ENCODE data around the gene MSL3.
A peak's percentile ranks its signal among the peaks of the same experiment; 100 is the strongest.

The MSL3 gene, protein sequence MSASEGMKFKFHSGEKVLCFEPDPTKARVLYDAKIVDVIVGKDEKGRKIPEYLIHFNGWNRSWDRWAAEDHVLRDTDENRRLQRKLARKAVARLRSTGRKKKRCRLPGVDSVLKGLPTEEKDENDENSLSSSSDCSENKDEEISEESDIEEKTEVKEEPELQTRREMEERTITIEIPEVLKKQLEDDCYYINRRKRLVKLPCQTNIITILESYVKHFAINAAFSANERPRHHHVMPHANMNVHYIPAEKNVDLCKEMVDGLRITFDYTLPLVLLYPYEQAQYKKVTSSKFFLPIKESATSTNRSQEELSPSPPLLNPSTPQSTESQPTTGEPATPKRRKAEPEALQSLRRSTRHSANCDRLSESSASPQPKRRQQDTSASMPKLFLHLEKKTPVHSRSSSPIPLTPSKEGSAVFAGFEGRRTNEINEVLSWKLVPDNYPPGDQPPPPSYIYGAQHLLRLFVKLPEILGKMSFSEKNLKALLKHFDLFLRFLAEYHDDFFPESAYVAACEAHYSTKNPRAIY

DNA sequence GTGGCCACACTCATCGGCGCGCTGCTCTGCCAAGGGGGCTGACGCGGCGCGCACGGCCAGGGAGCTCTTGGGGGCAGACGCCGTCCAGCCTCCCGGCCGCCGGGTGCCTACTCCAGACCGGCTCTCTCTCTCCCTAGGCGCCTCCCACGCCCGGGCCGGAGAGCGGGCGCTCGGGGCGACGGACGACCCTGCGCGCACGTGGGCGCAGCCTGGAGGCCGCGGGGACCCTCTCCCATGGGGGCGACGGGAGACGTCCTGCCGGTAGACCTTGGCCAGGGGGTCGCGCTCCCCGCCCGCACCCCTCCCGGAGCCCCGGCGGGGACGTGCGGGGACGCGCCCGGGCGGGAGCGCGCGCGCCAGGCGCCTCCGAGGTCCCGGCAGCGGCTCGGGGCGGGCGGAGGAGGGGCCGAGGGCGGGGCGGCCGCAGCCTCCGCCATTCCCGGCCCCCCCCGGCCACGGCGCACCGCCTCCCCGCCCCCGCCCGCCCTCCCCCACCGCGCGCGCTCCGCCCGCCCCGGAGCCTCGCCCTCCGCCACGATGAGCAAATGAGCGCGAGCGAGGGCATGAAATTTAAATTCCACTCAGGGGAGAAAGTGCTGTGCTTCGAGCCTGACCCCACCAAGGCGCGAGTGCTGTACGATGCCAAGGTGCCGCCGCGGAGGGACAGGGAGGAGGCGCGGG lies at the start of gene MSL3:
Gene MSL3 (plus strand): TSS at position 519 of the 681 bp plus-strand sequence. CDS start 27 bp downstream, at position 546.
- DNase-seq, result peak; percentile 75

DNA sequence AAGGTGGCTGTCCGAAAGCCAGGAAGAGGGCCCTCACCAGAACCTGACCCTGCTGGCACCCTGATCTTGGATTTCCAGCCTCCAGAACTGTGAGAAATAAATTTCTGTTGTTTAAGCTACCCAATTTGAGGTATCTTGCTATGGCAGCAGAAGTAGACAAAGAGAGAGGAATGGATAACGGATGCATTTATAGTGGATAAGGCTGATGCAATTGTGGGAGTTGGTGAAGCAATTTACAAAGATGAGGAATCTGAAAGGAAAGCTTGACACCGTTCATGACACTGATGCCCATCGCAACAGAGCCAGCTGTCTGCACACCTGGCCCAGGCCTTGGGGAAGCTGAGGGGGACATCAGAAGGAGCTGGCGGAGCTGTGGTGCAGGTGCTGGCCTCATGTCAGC lies 35.7 kb upstream of the MSL3 start:
- DNase-seq, result no peak

DNA sequence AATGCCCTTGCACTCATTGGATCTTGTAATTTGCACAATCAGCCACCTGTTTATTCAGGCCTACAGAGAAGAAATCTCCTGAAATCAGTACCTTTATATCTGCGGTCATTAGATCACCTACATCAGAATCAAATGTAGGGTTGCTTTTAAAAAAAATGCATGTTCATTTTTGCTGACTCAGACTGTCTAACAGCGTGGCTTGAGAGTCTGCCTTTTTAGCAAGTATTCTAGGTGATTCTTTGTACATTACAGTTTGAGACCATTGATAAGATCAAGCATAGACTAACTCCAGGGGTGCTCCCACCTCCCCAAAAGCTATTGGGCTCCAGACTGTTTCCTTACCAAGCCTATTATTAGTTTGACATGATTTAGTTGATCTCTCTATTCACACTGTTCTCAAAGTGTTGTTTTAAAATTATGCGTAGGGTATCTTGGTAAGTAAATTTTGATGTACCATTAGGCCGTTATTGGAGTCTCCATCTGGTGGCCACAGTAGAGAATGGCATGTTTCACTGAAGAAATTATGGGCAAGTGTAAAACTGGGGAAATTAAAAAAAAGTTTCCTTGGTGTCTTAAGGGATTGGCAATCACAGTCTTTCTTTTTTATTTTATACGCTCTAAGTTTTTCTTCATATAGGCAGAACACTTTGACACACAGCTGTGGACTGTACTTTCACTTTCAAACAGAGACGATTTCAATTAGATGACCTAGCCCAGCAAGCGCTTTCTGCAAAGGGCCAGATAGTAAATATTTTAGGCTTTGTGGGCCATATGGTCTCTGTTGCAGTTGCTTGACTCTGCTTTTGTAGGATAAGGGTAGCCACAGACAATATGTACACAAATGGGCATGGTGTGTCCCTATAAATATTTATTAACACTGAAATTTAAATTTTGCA lies 33.7 kb upstream of the MSL3 start:
- DNase-seq, result peak; percentile 45

DNA sequence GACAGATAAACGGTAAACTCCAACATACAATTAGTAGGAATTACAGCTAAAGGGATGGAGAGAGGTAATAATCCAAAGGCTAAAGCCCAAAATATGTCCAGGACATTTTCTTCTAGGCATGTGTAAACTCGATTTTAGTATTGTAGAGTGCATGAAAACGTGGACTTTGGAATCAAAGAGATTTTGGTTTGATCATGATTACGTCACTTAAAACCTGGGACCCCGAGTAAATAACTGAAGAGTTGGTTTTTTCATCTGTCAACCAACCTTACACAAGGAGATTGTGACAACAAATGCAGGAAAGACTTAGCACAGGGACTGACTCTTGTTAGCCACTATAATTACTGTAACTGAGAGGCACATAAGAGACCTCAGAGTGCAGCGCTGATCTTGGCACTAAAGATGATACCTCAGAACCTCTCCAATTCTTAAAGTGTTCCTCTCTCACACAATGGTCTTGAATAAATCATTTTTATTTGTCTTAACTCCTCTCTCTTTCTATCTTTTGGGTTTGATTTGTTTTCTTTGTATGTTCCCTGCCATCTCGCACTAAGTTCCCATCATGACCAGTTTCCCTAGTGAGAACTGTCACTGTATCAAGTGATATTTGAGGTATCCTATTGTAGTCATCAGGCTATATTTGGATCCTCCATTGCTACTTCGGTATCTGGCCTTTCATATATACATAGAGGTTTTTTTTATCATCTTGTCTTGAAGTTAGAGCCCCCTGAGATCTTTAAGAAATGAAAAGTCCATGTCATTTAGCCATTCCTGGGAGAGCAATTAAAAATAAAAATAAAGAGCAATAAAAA lies 32.2 kb upstream of the MSL3 start:
- no peak for DNase-seq

DNA sequence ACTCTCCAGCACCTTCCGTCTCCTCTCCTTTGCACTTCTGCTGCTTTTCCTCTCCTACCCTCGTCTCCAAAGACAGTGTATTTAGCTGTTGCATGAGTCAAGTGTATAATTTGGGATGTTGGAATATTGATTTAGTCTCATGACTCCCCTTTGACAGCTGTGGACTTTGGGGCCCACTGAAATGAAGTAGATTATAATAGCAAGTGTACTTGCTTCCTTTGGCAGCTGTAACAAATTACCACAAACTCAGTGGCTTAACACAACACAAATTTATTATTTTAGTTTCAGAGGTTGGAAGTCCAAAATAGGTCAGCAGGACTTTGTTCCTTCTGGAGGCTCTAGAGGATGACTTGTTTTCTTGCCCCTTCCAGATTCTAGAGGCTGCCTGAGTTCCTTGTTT lies 29.5 kb upstream of the MSL3 start:
- no peak for DNase-seq

DNA sequence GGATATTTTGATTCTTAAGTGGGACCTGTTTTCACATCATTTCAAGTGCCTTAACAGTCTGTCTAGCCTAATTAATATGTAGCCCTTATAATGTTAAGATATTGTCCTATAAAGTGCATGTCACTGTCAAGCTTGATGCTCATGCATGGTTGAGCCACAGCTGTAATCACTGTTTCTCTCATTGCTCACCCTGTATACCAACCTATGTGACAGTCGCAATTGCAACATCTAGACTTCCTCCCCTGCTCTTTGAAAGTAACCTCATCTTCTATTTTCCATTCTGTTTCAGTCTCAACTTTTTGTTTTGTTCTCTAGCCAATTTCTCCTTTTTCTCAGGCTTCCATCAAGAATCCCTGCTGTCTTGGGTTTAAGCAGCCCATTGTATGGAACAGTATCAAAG lies 24.4 kb upstream of the MSL3 start:
- DNase-seq, result no peak

DNA sequence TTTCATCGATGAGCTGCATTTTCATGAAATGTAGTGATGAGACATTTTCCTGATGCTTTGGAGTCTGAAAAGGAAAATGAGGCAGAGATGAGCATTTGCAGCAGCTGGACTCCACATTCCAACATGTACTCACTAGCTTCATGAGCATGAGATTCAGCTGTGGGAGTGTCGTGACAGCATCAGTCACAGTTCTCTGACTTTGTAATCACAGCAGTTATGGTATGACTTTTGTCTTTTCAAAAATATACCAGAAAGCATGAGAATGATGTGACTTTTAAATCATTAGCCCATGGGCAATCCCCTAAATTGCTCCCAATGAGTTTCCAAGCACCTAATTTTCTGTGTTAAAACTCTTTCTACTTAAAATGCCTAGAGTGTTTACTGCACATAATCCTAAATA lies 18.3 kb upstream of the MSL3 start:
- no peak for DNase-seq

DNA sequence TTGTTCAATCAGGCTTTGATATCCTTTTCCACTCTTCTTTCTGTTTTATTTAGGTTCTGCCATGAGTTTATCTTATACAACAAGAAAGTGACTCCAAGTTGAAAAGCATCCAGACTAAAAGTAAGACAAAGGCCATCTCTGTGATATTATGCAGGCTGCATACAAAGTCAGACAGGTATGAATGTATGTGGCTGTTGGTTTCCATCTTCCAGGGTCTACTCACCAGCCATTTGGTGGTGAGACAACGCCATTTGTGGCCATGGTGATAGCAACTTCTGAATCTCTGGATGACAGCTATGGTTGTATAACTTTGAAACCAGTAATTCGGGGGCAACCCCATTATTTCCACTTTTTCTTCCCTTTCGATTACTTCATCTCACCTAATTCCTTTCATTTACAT lies 17.2 kb upstream of the MSL3 start:
- DNase-seq, result no peak

DNA sequence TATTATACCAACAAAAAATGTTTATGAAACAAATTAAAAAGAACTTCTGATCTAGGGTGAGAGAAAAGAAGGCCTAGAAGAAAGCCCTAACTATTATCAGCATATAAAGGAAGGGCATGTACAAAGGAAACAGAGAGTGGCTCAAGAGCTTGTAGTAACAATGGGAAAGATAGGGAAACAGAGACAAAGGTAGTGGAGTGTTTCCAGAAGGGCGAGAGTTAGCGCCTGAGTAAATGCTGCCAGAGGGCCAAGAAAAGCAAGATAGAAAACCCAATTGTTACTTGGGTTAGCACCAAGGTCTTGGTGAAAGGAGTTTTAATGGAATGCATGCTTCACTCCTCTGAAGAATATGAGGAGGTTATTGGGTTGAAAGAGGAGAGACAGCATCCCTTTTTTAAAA lies 16.5 kb upstream of the MSL3 start:
- DNase-seq, result no peak

DNA sequence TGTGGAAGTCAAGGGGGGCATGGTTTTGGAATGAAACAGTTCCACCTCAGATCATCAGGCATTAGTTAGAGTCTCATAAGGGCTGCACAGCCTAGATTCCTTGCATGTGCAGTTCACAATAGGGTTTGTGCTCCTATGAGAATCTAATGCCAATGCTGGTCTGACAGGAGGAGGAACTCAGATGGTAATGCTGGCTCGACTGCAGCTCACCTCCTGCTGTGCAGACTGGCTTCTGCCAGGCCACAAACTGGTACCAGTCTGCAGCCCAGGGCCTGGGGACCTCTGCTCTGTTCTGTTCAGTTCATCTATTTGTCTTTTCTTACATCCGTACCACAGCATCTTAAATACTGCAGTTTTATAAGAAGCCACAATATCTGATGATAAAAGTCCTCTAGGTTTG lies 12.2 kb upstream of the MSL3 start:
- no peak for DNase-seq

DNA sequence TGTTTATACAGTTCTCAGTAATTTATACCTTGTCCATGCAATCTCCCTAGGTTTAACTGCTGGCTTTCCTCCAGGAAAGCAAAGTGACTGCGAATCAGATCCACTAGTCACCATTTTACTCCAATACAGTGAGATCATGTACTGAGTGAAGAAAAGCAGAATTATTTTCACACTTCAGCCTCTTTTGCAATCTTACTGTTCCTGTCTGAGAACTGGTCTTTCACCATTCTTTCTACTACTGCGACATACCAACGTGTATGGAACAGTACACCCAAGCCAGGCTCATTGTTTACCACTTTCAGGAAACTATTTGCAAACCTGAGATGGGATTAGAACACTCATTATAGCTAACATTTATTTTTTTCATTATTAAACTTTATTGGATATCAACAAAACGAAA lies 8.0 kb upstream of the MSL3 start:
- peak; percentile 7 for DNase-seq

DNA sequence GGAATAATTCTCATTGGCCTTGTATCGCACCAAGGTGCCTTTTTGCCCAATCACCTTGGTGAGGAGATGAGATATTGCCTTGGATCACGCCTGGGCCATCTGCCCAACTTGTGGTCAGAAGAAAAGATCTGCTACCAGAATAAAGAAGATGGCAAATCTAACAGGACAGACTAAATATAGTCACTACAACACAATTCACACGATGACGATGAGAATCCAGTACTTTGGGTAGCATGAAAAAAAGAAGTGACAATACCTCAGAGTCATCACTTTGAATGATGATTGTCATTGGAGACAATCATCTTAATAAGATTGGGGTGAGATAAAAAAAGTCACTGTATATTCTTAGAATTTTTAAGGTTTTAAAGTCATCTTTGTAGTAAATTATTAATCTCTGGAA lies 7.3 kb upstream of the MSL3 start:
- no peak for DNase-seq

DNA sequence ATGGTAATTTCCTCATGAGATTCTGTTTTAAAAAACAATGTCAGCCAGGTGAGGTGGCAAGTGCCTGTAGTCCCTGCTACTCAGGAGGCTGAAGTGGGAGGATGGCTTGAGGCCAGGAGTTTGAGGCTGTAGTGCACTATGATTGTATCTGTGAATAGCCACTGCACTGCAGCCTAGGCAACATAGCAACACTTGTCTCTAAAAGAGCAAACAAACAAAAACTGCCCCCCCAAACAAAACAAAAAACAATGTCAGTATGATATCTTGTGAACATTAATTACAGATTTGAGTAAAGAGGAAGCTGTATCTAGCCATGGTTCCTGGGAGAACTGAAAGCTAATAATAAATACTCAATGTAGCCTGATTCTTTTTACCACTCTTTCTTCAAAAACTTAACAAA lies 6.8 kb upstream of the MSL3 start:
- no peak for DNase-seq

DNA sequence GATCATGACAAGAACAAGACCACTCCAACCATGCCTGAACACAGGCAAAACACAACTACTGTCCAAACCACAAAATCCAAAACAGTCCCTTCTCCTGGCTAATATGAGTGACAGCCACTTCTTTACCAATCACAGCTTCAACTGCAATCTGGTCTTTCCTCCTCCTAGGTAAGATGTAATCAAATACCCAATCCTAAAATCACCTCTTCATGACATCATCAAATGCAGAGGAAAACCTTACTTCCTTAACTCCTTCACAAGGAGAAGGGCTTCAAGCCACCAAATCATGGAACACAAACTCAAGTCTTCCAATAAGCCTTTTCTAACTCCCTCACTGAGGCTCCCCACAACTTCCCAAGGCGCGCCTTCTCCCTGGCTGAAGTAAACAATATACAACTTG lies 4.4 kb upstream of the MSL3 start:
- no peak for DNase-seq

DNA sequence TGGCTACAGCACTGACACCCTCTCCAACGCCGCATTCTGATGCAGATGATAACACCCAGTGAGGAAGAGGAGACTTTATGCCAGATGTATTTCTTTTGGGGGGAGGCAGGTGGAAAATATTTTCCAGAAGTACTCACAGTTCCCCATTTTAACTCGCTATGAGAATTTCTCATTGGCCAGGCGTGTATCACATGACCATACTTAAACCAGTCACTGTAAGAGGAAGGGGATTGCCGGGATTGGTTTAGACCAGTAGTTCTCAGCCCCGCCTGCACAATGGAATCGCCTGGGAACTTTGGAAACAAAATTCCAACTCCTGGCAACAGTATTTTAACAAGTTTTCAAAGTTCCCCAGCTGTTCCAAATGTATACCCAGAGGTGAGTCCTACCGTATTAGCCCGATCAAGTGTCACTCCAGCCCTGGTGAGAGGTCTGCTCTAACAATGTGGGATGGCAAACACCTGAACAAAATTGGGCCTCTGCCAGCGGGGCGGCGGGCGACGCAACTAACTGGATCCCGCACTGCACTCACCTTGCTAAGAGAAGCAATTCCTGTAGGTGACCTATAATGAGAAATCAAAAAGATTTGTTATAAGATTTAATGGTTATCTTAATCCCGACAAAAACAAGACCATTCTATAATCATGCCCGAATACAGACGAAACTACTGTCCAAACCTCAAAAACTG lies 2.9 kb upstream of the MSL3 start:
- DNase-seq, result no peak

DNA sequence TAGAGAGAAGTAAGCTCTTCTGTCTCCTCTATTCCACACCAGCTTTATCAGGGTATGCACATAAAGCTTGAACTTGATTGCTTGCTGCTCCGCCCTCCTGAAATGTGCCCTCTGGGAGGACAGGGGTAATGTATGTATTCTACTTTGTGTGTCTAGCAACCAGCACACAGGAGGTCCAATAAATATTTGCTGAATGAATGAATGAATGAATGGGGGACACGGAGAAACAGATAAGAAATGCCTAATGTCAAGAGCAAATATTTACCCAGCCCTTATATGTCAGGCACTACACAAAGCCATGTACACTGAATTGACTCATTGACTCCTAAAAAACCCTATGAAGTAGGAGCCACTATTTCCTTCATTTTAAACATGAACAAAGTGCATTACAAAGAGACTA lies 2.3 kb upstream of the MSL3 start:
- DNase-seq, result peak; percentile 4

DNA sequence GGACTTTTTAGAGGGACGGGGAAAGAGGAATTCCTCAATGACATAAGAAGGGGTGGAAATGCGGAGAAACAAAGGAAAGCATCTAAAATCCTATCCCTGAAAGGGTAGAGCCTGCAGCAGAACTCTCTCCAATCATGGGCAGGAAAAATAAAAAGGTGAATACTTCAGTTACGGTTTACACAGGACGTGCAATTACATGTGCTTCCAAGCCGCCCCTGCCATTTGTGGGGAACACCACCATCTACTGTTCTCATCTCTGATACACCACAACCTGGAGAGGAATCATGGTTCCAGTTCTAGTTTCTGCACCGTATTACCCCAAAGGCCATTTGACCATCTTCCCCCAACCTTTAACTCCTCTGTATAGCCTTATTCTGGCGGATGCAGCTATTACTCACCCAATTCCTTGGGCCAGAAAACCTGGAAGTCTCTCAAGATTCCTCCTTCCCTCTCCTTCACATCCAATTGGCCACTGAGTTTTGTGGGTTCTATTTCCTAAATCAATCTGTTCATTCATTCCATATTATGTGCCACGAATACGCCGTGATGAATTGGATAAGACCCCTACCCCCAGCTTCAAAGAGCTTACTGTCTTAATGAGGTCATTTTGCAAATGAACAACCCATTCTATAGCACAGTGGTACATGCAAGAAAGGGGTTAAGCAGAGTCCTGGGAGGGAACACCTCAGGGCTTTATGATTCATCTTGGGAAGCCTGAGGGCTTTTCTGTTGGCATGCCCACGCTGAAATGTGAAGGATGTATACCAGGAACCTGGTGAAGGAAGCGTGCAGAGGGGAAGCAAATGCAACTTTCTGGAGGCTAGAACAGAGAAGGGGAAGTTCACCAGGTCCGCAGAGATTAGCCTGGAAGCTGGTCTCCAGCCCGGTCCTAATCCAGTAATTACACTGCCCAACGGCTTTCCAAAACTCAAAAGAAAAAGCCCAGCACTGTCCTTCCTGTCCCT lies 1.4 kb upstream of the MSL3 start:
- no peak for DNase-seq

DNA sequence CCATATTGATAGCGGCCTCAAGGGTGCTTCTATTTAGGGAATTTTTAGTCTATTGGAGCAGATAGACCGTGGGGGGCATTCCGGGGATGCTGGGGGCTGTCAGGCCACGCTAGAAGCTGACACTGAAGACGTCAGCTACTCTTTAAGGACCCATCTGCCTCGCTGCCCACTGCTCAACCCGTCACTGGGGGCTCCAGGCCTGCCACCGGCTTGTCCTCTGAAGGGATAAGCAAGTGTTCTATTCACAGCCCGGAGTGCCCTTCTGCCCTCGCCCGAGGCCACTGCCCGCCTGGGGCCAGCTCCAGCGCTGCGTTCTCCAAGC lies 679 bp upstream of the MSL3 start:
- no peak for DNase-seq

DNA sequence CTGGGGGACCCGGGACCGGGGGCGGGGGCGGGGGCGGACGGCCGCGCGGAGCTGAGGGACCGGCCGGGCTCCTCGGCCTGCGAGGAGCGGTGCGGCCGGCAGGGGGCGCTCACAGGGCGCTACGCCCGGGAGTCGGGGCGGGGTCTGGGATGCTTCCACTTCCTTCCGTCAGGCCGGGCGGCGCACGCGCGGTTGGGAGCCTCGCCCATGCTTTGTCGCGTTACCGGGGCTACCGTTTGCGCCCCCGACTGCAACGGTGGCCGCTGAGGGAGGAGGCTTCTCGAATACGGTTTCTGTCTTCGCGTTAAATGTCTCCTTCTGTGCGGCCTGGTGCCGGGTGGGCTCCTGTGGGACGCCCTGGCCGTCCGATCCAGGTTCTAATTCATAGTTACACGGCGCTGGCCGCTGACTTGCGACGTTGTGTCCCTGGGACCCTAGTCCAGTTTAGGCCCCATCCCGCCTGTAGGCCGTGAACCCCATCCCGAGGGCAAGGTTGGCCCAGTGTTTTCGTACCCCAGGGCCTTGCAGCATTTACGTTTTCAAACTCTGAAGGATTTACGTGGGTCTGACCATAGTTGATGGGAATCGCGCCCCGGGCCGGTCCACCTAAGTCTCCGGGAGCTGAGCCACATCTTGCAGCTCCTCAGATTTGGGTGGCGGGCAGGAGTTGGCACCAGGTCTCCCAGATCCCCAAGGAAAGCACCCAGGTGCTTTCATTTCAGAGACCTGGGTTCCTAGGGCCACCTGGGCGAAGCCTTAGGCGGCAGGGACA lies 549 bp downstream of the MSL3 start:
- DNase-seq, result peak; percentile 92

DNA sequence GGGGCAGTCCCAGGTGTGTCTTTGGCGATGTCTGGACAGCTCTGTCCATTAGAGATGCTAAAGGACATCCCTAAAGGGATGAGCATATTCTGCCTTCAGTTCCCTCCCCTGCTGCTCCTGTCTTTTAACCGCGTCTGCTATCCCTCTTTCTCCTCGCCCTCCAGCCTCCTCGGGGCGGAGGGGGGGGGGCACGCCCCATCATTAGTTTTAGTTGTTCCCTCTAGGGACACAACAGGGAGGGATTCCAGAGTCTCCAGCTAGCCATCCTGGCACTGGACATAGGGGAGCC lies 1.1 kb downstream of the MSL3 start:
- no peak for DNase-seq
